ENCODE measurements around the gene MED13L.

The MED13L gene

GRCh38 chr12:115956236-115956635, 321.3 kb downstream of the MED13L start:
- DNase-seq, result no peak

- DNase-seq, result no peak
Measured at GRCh38 chr12:115953450-115953849, 324.0 kb downstream of the MED13L start.

GRCh38 chr12:115953031-115953430, 324.5 kb downstream of the MED13L start:
- no peak for DNase-seq

- no peak for DNase-seq
Measured at GRCh38 chr12:115950959-115951358, 326.5 kb downstream of the MED13L start.

GRCh38 chr12:115949675-115950074, 327.8 kb downstream of the MED13L start:
- DNase-seq, result no peak

- no peak for DNase-seq
Measured at GRCh38 chr12:115947696-115948062, 329.8 kb downstream of the MED13L start.

GRCh38 chr12:115946867-115947695, 330.4 kb downstream of the MED13L start:
- no peak for DNase-seq

- no peak for DNase-seq
Measured at GRCh38 chr12:115946092-115946491, 331.4 kb downstream of the MED13L start.

- no peak for DNase-seq
Measured at GRCh38 chr12:115945491-115945885, 332.0 kb downstream of the MED13L start.

GRCh38 chr12:115944837-115945490, 332.5 kb downstream of the MED13L start:
- DNase-seq, result no peak

GRCh38 chr12:115944392-115944742, 333.1 kb downstream of the MED13L start:
- DNase-seq, result no peak

- no peak for DNase-seq
Measured at GRCh38 chr12:115943630-115944391, 333.7 kb downstream of the MED13L start.

- DNase-seq, result no peak
Measured at GRCh38 chr12:115943310-115943629, 334.2 kb downstream of the MED13L start.

GRCh38 chr12:115942346-115942745, 335.1 kb downstream of the MED13L start:
- DNase-seq, result no peak

- no peak for DNase-seq
Measured at GRCh38 chr12:115941362-115941761, 336.1 kb downstream of the MED13L start.

- no peak for DNase-seq
Measured at GRCh38 chr12:115938794-115939377, 338.6 kb downstream of the MED13L start.

- DNase-seq, result no peak
Measured at GRCh38 chr12:115936997-115937916, 340.2 kb downstream of the MED13L start.

GRCh38 chr12:115934877-115935276, 342.6 kb downstream of the MED13L start:
- no peak for DNase-seq

GRCh38 chr12:115934046-115934445, 343.4 kb downstream of the MED13L start:
- DNase-seq, result no peak

GRCh38 chr12:115932066-115932465, 345.4 kb downstream of the MED13L start:
- no peak for DNase-seq

GRCh38 chr12:115930336-115930735, 347.2 kb downstream of the MED13L start:
- DNase-seq, result no peak

- DNase-seq, result no peak
Measured at GRCh38 chr12:115926037-115926670, 351.3 kb downstream of the MED13L start.

All from CD4-positive, alpha-beta T cell treated with Interleukin-15 for 1 hour (primary cell).